Prostate gland (tissue), 2 donors: ENCODE data around the gene NME4.

Experiments
- POLR2A ChIP-seq: fragments of 450-650 bp; IDR thresholded peaks from one replicate; pipeline ENCODE4 v1.6.1; 2016; ENCODE audit warnings: antibody characterized with exemption, mild to moderate bottlenecking
- TF ChIP-seq, protein P1 (sequence below), 4 experiments: fragments of 200-600 bp in 2 of 4; fragments of 450-650 bp in 2 of 4; sonication (generic) in 2 of 4; IDR thresholded peaks; 1 replicate in 3 of 4; 2 replicates in 1 of 4; pipeline ENCODE4 v1.5.1; 2016 to 2019; ENCODE audit warnings: antibody characterized with exemption in 4 of 4, mild to moderate bottlenecking in 2 of 4, moderate library complexity in 2 of 4

- no peak for TF ChIP-seq POLR2A
- TF ChIP-seq, protein P1, sequence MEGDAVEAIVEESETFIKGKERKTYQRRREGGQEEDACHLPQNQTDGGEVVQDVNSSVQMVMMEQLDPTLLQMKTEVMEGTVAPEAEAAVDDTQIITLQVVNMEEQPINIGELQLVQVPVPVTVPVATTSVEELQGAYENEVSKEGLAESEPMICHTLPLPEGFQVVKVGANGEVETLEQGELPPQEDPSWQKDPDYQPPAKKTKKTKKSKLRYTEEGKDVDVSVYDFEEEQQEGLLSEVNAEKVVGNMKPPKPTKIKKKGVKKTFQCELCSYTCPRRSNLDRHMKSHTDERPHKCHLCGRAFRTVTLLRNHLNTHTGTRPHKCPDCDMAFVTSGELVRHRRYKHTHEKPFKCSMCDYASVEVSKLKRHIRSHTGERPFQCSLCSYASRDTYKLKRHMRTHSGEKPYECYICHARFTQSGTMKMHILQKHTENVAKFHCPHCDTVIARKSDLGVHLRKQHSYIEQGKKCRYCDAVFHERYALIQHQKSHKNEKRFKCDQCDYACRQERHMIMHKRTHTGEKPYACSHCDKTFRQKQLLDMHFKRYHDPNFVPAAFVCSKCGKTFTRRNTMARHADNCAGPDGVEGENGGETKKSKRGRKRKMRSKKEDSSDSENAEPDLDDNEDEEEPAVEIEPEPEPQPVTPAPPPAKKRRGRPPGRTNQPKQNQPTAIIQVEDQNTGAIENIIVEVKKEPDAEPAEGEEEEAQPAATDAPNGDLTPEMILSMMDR (IDR thresholded peaks at IDR 0.05), result no peak
Measured at GRCh38 chr16:400061-400591, 3.1 kb downstream of the NME4 start.
